ENCODE measurements around the gene PLXNB1. TPM values are rescaled to one million over a fixed set of nuclear protein-coding genes. Genes with fewer than 3 reads are reported as not detected.

The PLXNB1 gene
- total RNA-seq, 1 donor from 2014 or later, result 121 TPM

DNA sequence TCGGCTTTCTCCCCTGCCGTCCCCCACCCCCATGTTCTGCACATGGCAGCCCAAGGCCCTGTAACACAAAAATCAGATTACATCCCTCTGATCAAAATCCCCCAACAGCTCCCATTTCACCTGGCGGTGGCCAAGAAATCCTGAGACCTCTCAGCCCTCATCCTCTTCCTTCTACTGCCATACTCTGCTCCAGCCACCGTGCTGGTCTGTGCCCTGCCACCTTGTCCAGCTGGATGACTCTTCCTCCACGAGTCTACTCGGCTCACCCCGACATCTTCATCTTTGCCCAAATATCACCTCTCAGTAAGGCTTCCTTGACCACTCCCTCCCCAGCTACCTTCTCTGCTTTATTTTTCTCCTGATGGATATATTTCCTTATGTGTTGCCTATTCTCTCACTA lies 7.0 kb upstream of the PLXNB1 start:
- intact Hi-C loops (cut with DNase I), result loop anchor here (5.0 to 10.0 kb wide), 2 partner anchors 40 to 162 kb away; no protein-coding TSS in a partner anchor
- peak; percentile 45 for DNase-seq (ENCODE audit: low spot score)
- no peak for ATAC-seq

DNA sequence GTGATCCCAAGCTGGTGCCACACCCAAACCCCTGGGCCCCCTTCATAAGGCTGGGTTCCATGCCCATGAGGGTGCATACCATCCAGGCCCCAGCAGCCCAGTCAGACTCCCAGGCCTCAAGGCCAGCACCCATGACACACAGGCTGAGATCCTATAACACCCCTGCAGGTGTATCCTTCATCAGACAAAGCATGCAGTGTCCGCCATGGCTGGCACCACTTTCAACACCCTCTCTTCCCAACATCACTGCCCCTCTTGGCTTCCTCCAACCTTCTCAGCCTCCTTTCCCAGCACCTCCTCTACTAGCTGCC lies 6.5 kb upstream of the PLXNB1 start:
- intact Hi-C loops (cut with DNase I), result loop anchor here (5.0 to 10.0 kb wide), 2 partner anchors 39 to 162 kb away; no protein-coding TSS in a partner anchor
- ATAC-seq (no peak), DNase-seq (ENCODE audit: low spot score) (peak; percentile 53)

DNA sequence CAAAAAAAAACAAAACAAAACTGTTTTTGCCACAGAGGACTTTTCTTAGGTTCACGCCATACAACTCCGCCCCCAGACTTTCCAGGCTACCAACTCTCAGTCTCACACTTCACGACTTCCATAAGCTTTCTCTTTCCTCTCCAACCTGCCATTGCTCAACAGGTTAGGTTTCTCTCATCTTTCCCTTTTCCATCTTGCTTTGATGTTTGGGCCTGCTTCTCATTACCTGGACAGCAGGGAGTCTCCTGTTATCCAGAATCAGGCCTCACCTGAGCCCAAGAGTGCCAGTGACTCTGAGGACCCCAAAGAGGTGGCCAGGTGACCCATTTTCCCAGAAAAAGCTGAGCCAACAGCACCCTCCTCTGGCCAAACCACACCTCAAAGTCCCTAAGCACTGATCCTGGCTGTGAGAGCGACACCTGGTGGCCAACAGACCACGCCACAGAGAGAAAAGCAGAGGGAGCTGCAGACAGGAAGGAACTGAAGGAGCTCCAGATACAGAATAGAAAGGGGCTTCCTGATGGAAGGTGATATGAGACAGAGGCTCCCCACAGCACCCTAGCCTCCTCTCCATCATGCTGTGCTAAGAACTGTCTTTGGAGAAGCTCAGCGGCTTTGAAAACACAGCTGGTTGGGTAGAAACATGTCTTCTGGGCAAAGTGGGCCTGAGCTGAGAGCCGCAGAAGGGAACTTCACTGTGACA lies 6.0 kb upstream of the PLXNB1 start:
- ATAC-seq (peak; percentile 58), DNase-seq (ENCODE audit: low spot score) (peak; percentile 92)
- intact Hi-C loops (cut with DNase I), result loop anchor here (5.0 to 10.0 kb wide), 2 partner anchors 39 to 161 kb away; no protein-coding TSS in a partner anchor

DNA sequence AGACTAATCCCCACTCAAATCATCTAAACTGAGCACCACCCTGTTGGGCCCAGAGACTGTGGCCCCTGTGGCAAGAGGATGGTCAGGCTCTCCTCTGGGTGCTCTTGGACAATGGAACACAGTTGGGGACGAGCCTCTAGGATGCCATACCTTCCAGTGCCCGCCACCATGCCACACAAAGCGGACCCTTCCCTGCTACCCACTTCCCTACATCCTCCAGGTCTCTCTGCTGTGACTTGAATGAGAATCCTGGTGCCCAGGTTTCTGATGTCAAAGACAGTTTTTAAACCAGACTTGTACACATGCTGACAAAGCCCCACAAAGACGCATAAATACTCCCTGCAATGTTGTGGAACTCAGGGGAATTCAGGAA lies 5.3 kb upstream of the PLXNB1 start:
- DNase-seq (ENCODE audit: low spot score) (peak; percentile 30), ATAC-seq (no peak)
- intact Hi-C loops (cut with DNase I), result loop anchor here (5.0 to 10.0 kb wide), 2 partner anchors 38 to 160 kb away; no protein-coding TSS in a partner anchor

DNA sequence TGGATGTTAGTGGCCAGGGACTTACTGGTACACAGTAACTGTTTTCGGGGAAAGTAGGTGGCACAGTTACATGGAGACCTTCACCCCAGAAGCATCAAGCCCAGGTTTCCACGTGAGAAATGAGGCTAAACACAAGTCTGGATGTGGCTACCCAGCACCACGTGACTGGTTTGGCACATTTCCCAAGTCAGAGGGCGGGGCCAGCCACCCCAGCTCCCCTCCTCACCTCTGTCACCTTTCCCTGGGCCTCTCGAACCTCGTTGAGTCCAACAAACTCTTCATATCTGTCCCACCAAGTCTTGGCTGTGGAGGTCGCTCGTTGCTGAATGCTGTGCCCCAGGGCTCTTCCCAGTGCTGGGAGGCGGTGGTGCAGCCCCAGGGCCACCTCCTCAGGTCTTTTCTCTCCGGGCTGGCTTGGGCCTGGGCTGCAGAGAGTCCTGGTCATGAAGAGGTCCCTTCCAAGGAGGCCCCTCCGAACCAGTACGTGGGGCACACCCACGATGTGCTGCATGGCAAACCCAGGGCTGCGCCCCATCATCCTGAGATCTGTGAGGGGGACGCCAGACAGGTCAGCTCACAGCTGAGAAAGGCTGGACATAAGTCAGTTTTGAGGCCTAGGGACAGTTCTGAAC lies 4.8 kb upstream of the PLXNB1 start:
- no peak for ATAC-seq
- intact Hi-C loops (cut with DNase I), result loop anchor here (5.0 to 10.0 kb wide), 2 partner anchors 37 to 160 kb away; no protein-coding TSS in a partner anchor
- DNase-seq (ENCODE audit: low spot score), result peak; percentile 46

DNA sequence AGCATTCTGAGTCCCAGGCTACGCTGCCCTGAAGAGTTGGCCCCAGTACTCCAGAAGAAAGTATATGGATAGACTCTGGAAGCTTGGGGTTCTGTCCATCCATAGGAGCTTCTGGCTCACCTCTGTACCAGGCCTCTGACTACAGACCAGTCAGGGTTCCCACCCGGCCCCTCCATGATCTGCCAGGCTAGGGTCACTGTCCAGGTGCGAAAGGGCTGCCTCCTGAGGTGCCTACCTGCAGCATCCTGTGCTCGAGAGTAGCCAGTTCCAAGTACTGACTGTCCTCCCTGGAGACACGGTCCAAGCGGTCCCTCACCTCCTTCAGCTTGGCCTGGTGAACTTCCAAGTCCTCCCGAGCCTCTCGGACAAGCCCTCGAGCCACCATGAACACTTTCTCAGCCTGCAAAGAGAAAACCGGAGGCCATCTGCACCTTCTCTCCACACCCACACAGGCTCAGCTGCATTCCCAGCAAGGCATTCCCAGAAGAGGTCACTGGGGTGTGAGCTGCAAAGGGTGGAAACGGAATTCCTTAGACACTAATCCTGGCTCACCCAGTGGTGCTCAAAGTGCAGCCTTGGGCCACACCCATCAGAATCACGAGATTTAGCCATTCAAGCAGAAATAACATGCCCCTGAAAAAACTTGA lies 3.7 kb upstream of the PLXNB1 start:
- ATAC-seq (peak; percentile 54), DNase-seq (ENCODE audit: low spot score) (peak; percentile 60)
- intact Hi-C loops (cut with DNase I), result loop anchor here (10.0 kb wide), 1 partner anchor 159 kb away; no protein-coding TSS in a partner anchor

DNA sequence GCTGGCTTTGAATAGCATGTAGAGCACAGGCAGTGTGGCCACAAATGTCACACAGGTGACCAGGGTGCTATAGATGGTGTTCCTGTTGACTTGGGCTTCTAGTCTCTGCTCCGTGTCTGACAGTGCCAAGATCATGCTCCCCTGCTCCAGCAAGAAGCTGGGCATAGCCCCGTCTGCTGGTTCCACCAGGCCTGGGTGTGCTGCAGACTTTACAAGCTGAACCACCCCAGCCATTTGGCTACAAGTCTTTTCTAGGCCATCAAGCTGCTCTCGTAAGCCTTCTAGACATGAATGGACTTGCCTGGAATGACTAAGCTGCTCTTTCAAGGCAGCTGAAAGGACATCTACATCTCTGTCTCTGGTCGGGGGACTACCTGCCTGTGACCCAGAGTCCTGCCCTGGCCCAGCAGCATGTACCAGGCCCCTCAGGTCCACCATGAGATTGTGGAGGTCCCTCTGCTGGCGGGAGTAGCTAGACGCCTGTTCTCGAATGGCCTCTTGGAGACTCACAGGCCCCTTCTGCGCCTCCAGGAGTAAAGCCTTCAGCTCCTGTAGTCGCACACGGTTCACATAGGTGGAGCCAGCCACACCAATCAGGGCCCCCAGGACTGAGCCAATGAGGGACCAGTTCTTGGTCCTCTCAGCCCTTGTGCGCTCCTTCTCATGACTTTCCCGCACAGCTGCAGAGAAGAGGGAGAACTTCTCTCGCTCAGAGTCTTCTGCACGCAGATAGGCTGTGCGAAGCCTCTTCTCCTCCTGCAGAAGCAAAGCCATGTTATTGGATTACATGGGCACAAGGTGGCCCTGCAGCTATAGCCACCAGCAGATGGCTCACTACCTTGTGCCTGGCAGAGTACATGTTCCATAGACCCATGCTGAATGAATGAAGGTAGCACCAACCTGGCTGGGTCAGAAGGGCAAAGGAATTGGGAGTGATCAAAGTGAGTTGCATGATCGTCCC lies 2.8 kb upstream of the PLXNB1 start:
- intact Hi-C loops (cut with DNase I), result loop anchor here (10.0 kb wide), 1 partner anchor 158 kb away; no protein-coding TSS in a partner anchor
- ATAC-seq (no peak), DNase-seq (ENCODE audit: low spot score) (peak; percentile 51)

DNA sequence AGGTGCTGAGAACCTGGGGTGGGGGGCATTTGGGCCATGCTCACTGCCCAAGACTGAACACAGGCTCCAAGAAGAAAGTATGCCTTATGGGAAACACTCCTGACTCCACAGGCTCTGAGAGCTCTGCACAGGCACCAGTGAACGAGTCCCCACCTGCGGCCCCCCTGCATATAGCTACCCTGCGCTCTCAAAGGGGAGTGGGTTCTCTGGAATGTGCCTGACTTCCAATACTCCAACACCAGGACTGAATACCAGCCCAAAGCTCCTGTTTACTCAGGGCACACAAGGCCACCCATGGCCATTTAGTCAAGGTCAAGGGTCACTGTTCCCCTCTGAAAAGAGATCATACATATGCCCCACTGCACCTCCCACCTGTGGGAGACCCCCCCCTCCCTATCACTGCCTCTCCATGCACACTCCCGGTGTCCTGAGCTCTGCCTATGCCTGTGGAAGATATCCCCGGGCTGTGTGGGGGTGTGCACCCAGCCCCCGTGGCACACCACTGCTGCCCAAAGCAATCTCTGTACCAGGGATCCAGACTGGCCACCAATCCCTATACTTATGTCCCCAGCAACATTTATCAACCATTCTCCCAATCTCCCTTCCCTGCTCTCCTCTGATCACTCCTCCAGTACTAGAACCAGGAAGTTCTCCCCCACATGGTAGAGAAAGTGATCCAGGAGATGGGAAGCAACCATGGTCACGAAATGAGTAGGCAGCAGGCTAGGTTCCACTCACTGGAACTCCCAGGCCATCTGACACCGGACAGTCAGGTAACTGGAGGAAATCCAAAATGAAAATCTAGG lies 1.5 kb upstream of the PLXNB1 start:
- intact Hi-C loops (cut with DNase I), result loop anchor here (10.0 kb wide), 1 partner anchor 157 kb away; no protein-coding TSS in a partner anchor
- ATAC-seq (no peak), DNase-seq (ENCODE audit: low spot score) (peak; percentile 42)

DNA sequence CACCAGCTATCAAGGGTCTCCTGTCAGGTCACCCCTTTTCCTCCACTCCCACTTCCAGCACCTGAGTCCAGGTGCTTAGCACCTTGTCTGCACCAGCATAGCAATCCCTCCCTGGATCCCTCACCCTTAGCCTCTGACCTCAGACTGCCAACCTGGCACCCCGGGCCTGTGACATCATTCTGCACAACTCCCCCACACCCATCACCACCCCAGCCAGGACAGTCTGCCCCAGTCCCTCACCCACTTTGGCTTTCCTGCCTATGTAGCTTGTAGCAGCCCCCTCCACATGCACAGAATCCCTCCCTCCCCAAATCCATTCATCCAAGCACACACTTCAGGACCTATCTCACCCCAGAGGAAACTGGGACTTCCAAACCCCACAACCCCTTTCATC lies 819 bp upstream of the PLXNB1 start:
- DNase-seq (ENCODE audit: low spot score) (peak; percentile 55), ATAC-seq (no peak)
- intact Hi-C loops (cut with DNase I), result loop anchor here (10.0 kb wide), 1 partner anchor 156 kb away; no protein-coding TSS in a partner anchor

DNA sequence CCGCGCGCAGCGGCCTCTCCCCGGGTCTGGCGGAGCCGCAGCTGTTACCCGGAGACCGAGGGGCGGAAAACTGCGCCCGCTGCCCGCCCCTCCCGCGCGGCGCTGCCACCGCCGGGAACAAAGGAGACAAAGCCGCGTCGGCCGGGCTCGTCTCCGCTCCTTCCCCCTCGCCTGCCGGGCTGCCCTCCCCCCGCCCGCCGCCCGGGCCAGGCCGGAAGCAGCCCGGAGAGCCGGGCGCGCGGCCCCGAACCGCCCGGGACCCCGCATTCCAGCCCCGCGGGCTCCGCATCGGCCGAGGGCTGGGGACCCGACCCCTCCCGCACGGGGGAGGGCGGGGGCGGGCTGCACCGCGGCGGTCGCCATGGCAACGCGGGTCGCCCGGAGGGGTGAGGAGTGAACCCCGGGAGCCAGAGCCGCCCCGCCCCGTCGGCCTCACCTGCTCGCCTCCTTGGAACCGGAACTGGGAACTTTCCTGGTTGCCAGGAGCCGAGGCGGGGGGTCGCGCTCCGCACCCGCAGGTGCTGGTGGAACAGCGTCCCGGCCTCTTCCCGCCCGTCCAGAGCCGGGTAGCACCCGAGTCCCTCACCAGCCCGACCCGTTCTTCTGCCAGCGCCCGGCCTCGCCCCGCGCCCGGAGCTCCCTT lies 448 bp downstream of the PLXNB1 start:
- DNase-seq (ENCODE audit: low spot score), result no peak
- peak; percentile 14 for ATAC-seq
- intact Hi-C loops (cut with DNase I), result no loop called here

DNA sequence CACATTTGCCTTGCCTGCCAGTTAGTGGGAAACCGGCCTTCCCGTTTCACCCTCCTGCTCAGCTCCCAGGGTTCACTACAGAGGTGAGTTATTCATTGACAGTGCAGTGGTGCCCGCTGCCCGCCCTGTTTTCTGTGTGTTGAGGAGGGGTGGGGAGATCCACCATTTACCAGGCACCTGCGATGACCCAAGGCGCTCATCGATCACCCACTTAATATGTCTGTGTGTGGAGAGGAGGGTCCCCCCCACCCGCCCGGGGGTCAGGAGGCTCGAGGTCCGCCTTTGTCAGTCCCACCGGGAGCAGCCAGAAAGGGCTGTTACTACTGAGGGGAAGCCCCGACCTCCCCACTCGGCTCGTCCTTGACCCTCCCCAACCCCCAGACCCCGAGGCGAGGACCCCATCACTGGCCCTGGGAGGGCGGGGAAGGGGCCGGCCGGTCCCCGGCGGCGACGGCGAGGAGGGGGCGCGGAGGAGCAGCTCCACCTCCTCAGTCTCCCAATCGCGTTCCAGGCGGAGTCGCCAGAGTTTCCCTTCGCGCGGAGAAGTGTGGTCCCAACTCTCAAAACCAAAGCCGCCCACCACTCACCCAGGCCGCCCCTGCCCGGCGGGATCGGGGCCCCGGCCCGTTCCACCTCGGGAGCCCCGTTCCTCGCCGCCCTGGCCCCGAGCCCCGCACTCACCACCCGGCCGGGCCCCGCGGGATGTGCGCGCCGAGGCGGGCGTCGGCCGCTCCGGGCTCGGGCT lies 1.1 kb downstream of the PLXNB1 start:
- intact Hi-C loops (cut with DNase I), result no loop called here
- ATAC-seq (peak; percentile 42), DNase-seq (ENCODE audit: low spot score) (peak; percentile 80)

DNA sequence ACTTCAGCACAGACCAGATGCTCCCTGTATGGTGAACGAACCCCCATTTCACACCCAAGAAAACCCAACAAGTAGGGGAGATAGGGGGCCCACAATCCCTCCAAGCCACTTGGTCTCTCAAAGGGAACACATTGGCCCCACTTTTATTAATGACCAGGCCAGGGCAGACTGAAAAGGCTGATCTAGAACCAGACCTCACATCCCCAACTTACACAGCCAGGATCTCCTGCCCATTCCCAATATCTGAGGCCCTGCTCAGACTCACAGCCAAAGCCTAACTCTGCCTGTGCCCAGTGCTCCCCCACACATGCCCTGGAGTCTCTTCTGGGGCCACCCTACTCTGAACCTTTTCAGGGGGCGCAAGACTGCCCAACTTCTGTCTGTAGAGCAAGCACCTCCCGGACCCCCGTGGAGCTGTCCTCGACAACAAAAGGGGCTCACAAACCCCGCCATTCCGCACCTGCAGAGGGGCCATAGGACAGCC lies 1.8 kb downstream of the PLXNB1 start:
- ATAC-seq (no peak), DNase-seq (ENCODE audit: low spot score) (no peak)
- intact Hi-C loops (cut with DNase I), result no loop called here

DNA sequence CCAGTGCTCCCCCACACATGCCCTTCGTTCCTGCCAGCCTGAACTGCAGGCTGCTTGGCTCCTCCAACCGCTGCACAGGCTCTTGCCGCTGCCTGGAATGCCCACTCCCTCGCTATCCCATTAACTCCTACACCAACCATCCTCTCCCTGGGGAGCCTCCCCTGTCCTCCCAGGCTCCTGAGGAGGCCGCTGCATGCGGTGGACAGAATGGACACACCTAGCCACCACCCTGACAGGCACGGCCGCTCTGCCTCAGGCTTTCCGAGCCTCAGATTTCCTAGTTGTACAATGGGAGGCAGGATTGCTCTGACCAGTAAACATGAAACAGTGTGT lies 2.3 kb downstream of the PLXNB1 start:
- no peak for DNase-seq (ENCODE audit: low spot score)
- intact Hi-C loops (cut with DNase I), result no loop called here
- ATAC-seq, result peak; percentile 5

DNA sequence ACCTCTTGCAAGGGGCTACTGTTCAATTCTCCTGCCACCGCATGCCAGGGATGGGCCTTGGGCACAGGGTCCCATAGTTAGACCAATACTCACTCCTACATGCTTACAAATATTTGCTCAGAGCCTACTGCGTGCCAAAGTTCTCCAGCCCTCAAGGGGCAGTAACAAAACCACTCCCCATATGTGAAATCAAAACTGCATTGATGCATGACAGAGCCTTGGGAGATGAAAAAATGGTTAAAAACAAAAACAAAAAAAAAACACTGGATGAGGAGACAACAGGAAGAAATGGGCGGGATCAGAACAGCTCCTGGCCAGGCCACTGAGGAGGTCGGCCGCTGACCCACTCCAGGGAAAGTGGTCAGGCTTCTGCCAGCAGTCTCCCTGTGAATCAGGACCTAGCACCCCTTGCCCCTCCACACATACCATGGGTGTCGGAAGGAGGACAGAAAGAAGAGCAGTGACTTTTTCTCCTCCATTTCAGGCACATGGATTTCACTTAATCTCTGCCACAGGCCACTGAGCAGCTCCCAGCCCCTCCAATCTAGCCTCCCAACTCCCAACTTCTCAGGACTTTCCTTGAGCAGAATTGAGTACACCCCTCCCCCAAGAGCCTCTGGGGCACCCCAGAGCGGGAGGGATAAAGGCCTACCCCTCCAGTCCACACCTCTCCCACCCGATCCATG lies 2.8 kb downstream of the PLXNB1 start:
- DNase-seq (ENCODE audit: low spot score), result no peak
- ATAC-seq, result peak; percentile 35
- intact Hi-C loops (cut with DNase I), result no loop called here

DNA sequence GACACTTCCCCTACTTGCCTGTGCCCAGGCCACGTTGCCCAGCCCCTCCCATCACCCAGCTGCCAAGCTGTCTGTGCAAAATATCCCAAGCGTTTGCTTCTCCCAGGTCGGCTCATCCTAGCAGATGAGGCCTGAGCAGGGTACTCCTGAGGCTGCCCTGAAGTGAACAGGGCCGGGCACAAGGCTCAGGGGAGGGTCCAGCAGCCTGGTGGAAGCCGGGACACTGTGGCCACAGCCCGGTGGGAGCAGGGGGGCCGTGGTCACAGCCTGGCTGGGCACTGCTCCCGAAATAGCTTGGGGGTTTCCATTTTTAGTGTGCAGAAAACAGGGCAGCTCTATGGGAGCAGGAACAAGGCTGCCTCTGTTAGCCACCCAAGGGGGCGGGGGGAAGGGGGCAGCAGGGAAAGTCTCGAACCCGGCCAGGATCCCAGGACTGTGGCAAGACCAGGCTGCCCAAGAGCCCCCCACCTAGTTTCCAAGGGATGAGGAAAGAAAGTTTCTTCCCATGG lies 3.4 kb downstream of the PLXNB1 start:
- DNase-seq (ENCODE audit: low spot score) (no peak), ATAC-seq (peak; percentile 23)

DNA sequence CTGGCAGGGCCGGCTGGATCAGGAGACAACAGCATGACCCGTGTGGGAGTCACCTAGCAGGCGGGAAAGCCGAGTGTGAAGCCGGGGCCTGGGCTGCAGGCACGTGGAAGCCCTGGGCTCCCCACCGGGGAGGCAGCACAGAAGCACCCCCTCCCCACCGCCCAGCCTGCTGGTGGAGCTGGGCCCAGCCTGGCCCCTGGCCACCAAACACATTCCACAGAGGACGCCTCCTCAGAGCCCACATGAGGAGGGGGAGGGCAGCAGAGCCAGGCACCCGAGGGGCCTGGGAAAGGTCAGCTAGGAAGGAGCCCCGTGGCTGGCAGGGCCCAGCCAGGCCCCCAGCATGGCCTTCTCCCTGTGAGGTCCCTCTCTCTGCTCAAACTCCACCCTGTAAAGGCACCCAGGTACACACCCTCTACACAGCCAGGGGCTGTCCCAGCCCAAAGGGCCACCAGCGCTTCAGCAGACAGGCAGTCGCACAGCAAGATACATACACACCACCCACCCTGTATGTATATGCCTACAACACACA lies 4.5 kb downstream of the PLXNB1 start:
- no peak for DNase-seq (ENCODE audit: low spot score)
- intact Hi-C loops (cut with DNase I), result no loop called here
- no peak for ATAC-seq

More for the DNA sequence above, 3.4 kb downstream of the PLXNB1 start:
- intact Hi-C loops (cut with DNase I), result no loop called here

Measured in sciatic nerve (tissue), 2 donors.